Tibial artery (tissue), 4 donors: Measurements from ENCODE around the gene PIEZO2.

Experiments
- DNase-seq, 2 donors: peaks; one replicate each; pipeline ENCODE4 v3.0.0-alpha.2; 2019
- H3K27ac ChIP-seq, 2 donors: fragments of 200-600 bp; sonication (generic) in 1 of 2; 1 replicate in 1 of 2; 2 replicates in 1 of 2; pipeline ENCODE4 v1.5.1; 2018 to 2019; ENCODE audit warnings: mild to moderate bottlenecking in 1 of 2
- H3K27me3 ChIP-seq, 2 donors: fragments of 200-600 bp; sonication (generic) in 1 of 2; one replicate each; pipeline versions ENCODE4 v1.5.1 to v1.6.0; 2016 to 2019
- H3K36me3 ChIP-seq, 3 donors: fragments of 200-600 bp; sonication (generic) in 2 of 3; one replicate each; pipeline ENCODE4 v1.5.1; 2016 to 2019; ENCODE audit warnings: mild to moderate bottlenecking in 2 of 3
- H3K4me1 ChIP-seq, 4 donors: fragments of 200-600 bp; sonication (generic) in 2 of 4; 1 replicate in 3 of 4; 2 replicates in 1 of 4; pipeline ENCODE4 v1.5.1; 2016 to 2019
- H3K4me3 ChIP-seq, 2 donors: fragments of 200-600 bp; sonication (generic) in 1 of 2; 1 replicate in 1 of 2; 2 replicates in 1 of 2; pipeline ENCODE4 v1.5.1; 2018 to 2019; ENCODE audit warnings: mild to moderate bottlenecking in 2 of 2
- H3K9me3 ChIP-seq, 3 donors: fragments of 200-600 bp; sonication (generic) in 1 of 3; one replicate each; pipeline ENCODE4 v1.5.1; 2016 to 2019
- intact Hi-C: fragments of 100-400 bp; cut with DNase I; formaldehyde crosslinking; loops from one replicate; pipeline ENCODE4 v1.15.0; 2023; ENCODE audit warnings: low total_unique reads
- TF ChIP-seq, protein P1 (sequence below), 2 experiments: fragments of 200-600 bp in 1 of 2; fragments of 450-650 bp in 1 of 2; IDR thresholded peaks; one replicate each; pipeline ENCODE4 v1.5.1; 2017 to 2019; ENCODE audit warnings: antibody characterized with exemption in 2 of 2, mild to moderate bottlenecking in 1 of 2, moderate library complexity in 1 of 2

The PIEZO2 gene

DNA sequence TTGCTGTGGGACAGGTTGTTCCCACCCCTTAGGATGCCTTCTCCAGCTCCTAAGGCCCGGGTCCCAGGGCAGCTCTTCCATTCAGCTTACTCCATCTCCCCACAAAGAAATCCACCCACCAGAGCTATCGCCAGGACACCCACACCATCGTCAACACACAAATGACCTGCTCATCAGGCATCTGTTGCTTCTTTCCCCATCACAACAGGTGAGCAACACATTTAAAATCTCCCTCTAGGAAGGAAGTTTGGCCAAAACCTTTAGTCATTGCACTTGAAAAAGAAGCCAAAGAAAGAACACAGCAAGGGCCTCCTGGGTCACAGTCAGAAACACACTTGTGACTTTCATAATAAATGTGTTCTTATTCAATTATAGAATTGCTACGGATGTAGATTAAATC, 289.0 kb downstream of the PIEZO2 start:
- Histone ChIP-seq H3K9me3 (peaks cover 0 to 5% (median 0%) of the 10 kb centered on the region in 3 donors), H3K27ac (no peak overlapping the region), H3K4me1 (no peaks in the 10 kb centered on the region), H3K4me3 (no peak overlapping the region), H3K36me3 (no peaks in the 10 kb centered on the region), H3K27me3 (no peaks in the 10 kb centered on the region)
- no peak for DNase-seq
- TF ChIP-seq, protein P1, sequence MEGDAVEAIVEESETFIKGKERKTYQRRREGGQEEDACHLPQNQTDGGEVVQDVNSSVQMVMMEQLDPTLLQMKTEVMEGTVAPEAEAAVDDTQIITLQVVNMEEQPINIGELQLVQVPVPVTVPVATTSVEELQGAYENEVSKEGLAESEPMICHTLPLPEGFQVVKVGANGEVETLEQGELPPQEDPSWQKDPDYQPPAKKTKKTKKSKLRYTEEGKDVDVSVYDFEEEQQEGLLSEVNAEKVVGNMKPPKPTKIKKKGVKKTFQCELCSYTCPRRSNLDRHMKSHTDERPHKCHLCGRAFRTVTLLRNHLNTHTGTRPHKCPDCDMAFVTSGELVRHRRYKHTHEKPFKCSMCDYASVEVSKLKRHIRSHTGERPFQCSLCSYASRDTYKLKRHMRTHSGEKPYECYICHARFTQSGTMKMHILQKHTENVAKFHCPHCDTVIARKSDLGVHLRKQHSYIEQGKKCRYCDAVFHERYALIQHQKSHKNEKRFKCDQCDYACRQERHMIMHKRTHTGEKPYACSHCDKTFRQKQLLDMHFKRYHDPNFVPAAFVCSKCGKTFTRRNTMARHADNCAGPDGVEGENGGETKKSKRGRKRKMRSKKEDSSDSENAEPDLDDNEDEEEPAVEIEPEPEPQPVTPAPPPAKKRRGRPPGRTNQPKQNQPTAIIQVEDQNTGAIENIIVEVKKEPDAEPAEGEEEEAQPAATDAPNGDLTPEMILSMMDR (IDR thresholded peaks at IDR 0.05), result no peak
- intact Hi-C loops, result loop anchor here (10.0 kb wide), 1 partner anchor 184 kb away; no protein-coding TSS in a partner anchor

DNA sequence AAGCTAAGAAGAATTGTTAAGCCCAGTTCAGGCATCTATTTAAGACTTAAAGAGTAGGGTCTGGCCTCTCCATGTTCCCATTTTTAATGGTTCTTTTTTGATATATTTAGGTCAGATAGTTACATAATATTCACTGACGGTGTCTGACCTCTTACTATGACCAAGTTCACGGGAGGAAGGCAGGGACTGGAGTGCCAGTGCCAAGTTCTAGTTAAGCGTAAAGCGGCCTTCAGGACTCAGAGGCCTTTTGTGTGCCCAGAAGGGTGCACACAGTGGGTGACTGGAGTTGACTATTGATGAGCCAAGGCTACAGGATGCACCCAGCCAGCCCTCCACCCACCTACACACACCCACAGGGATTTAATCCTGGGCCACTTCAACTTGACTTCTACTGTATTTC, 290.9 kb downstream of the PIEZO2 start:
- no peaks in the 10 kb centered on the region for H3K9me3 ChIP-seq

DNA sequence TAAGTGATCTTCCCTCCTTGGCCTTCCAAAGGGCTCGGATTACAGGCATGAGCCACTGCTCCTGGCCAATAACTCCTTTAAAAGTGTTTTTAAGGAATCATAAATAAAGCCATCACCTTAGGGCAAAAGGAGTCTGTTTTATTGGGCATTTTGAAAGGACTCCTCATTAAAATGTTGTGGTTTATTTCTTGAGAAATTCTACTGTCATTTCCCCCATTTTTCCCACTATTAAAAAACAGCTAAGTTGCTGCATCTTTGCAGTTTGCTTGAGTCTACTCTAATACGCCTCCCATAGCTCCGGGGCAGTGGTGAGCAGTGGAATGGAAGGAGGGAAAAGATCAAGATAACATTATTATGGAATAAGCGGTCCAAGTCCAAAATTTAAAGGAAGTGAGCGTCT, 293.2 kb downstream of the PIEZO2 start:
- TF ChIP-seq, protein P1 (IDR thresholded peaks at IDR 0.05), result no peak
- no peak overlapping the region for H3K27ac ChIP-seq
- no peaks in the 10 kb centered on the region for H3K9me3 ChIP-seq
- no peaks in the 10 kb centered on the region for H3K36me3 ChIP-seq
- no peak for DNase-seq
- H3K27me3 ChIP-seq, result no peaks in the 10 kb centered on the region
- H3K4me3 ChIP-seq, result no peak overlapping the region
- intact Hi-C loops, result loop anchor here (10.0 kb wide), 1 partner anchor 289 kb away; the partner anchor contains the start of gene PIEZO2
- no peaks in the 10 kb centered on the region for H3K4me1 ChIP-seq

More for the DNA sequence above, 290.9 kb downstream of the PIEZO2 start:
- H3K36me3 ChIP-seq, result no peaks in the 10 kb centered on the region
- DNase-seq, result no peak
- H3K4me1 ChIP-seq, result no peaks in the 10 kb centered on the region
- TF ChIP-seq, protein P1 (IDR thresholded peaks at IDR 0.05), result no peak
- no peak overlapping the region for H3K27ac ChIP-seq
- H3K4me3 ChIP-seq, result no peak overlapping the region
- H3K27me3 ChIP-seq, result no peaks in the 10 kb centered on the region
- intact Hi-C loops, result loop anchor here (10.0 kb wide), 1 partner anchor 286 kb away; the partner anchor contains the start of gene PIEZO2

DNA sequence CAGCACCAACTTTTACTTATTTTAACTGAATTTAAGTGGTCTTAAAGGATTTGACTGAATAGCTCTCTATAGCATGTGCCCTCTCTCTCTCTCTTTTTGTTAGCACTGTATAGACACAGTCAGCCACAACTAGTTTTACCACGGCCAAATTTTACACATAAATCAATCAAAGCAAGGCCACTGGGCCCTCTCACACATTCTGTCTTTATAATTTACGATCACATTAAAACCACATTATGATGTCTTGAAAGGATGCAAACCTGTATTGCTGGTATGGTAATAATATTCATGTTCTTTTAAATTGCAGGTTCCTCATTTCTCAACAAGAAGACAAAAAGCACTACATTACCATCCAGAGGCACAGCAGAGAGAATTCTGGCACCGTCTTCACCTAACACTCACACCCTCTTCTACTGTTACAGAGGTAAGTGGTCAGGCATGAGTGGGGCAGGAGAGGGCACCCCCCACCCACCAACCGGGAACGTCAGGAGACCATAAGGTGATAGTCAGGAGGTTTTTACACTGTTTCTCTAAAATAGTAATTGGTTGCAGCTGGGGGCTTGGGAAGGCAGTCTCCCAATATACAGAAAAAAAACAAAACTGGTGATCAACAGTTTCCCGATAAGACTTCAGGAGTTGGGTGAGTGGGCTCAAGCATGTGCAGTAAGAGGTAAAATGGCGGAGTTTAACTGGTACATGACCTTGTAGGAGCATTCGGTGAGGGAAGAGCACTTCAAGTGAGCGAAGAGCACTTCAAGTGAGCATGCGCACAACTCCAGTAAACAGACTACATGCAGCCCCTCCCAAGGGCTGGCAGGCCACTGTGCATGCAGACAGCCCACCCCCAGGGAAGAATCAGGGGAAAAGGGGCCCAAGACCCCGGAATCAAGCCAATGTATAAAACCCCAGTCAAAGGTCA, 296.7 kb downstream of the PIEZO2 start:
- TF ChIP-seq, protein P1 (IDR thresholded peaks at IDR 0.05), result no peak
- Histone ChIP-seq H3K27ac (no peak overlapping the region), H3K9me3 (no peaks in the 10 kb centered on the region), H3K36me3 (no peaks in the 10 kb centered on the region), H3K4me1 (no peaks in the 10 kb centered on the region), H3K27me3 (no peaks in the 10 kb centered on the region), H3K4me3 (no peak overlapping the region)
- intact Hi-C loops, result loop anchor here (2.0 to 10.0 kb wide), 2 partner anchors 292 to 700 kb away; partner anchors contain the start of gene PIEZO2
- no peak for DNase-seq

DNA sequence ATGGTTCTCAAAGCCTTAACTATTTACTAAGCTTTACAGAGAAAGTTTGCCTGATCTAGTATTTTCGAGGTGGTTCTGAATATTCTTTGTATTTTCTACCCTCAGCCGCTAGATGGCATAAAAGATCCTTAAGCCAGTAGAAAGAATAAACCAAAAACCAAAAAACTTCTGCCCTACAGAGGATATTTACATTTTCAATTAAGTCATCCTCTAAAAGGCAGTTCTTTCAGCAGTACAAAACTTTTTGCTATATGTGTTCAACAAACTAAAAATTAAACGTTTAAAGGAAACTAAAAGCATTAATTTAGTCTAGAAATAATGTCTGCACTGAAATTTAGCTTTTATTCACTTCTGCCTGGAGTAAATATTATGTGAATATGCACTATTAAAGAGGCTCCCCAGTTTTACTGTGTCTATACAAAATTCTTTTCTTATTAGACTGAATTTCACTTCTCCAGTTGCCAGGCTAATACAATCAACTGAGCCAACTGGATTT, 297.5 kb downstream of the PIEZO2 start:
- TF ChIP-seq, protein P1 (IDR thresholded peaks at IDR 0.05), result peak; percentile 80 to 84
- Histone ChIP-seq H3K4me1 (no peaks in the 10 kb centered on the region), H3K9me3 (no peaks in the 10 kb centered on the region), H3K27me3 (no peaks in the 10 kb centered on the region), H3K4me3 (no peak overlapping the region), H3K36me3 (no peaks in the 10 kb centered on the region), H3K27ac (no peak overlapping the region)
- intact Hi-C loops, result loop anchor here (2.0 to 10.0 kb wide), 2 partner anchors 293 to 701 kb away; partner anchors contain the start of gene PIEZO2
- no peak for DNase-seq
